Naive thymus-derived CD8-positive, alpha-beta T cell (primary cell): Measurements from ENCODE around the gene DDX23. TPM values are rescaled to one million over a fixed set of nuclear protein-coding genes. Genes with fewer than 3 reads are reported as not detected.
"Not testable (repeated sequence)": the region's sequence is repeated elsewhere in the genome, so short reads cannot be mapped to it uniquely, and the experiment has no call there.

Source experiments
- ATAC-seq, 2 donors: fragments of 150-1000 bp; cut with Tn5 transposase in 1 of 2; sonication (Bioruptor Pico), chemical (Tn5 transposase) in 1 of 2; 1 replicate in 1 of 2; 2 replicates in 1 of 2; pipeline ENCODE4 v1.10.0; 2021; ENCODE audit warnings: mild to moderate bottlenecking in 2 of 2, moderate library complexity in 2 of 2
- POLR2A ChIA-PET: fragments of 350-600 bp; sonication (Branson Sonifier 250); formaldehyde crosslinking; loops from one replicate; lab custom pipeline; 2021; ENCODE audit warnings: antibody characterized with exemption; lab: Charles Lee
- DNase-seq, 10 donors: peaks; one replicate each; pipeline versions ENCODE4 v3.0.0 to v3.0.0-alpha.2; 2020 to 2022
- H3K27ac Mint-ChIP-seq, 10 donors: one replicate each; pipeline ENCODE4 v1.8.0; 2020 to 2022; ENCODE audit warnings: mild to moderate bottlenecking in 10 of 10, mixed read lengths in 10 of 10, moderate library complexity in 4 of 10, inconsistent platforms in 1 of 10
- H3K27me3 Mint-ChIP-seq, 5 donors: one replicate each; pipeline ENCODE4 v1.8.0; 2021 to 2022; ENCODE audit warnings: mixed read lengths in 5 of 5
- H3K36me3 Mint-ChIP-seq, 3 donors: one replicate each; pipeline ENCODE4 v1.8.0; 2020 to 2022; ENCODE audit warnings: mixed read lengths in 3 of 3, mild to moderate bottlenecking in 2 of 3, inconsistent platforms in 1 of 3
- H3K4me1 Mint-ChIP-seq, 4 donors: one replicate each; pipeline ENCODE4 v1.8.0; 2021 to 2022; ENCODE audit warnings: mixed read lengths in 4 of 4
- H3K4me3 Mint-ChIP-seq, 10 donors: one replicate each; pipeline ENCODE4 v1.8.0; 2020 to 2022; ENCODE audit warnings: mild to moderate bottlenecking in 10 of 10, mixed read lengths in 10 of 10, moderate library complexity in 6 of 10, inconsistent platforms in 1 of 10
- H3K9me3 Mint-ChIP-seq, 9 donors: one replicate each; pipeline ENCODE4 v1.8.0; 2020 to 2022; ENCODE audit warnings: mixed read lengths in 9 of 9, mild to moderate bottlenecking in 3 of 9, inconsistent platforms in 1 of 9, moderate library complexity in 1 of 9
- polyA plus RNA-seq, 3 donors: library from polyadenylated mRNA; unstranded; fragments of 300-500 nt; fragmentation: Illumina TruSeq; gene quantifications; one replicate each; pipeline ENCODE4 v1.2.3, GENCODE V29; 2021
- total RNA-seq, 8 experiments: library from RNA in 2 of 8; stranded (reverse) in 2 of 8; gene quantifications; one replicate each; pipeline ENCODE4 v1.2.3 and lab custom pipeline; 2021 to 2026

Gene DDX23
- total and polyA plus RNA-seq, 5 experiments from 2014 or later: 27.6 to 171 (median 52.2) TPM

DNA sequence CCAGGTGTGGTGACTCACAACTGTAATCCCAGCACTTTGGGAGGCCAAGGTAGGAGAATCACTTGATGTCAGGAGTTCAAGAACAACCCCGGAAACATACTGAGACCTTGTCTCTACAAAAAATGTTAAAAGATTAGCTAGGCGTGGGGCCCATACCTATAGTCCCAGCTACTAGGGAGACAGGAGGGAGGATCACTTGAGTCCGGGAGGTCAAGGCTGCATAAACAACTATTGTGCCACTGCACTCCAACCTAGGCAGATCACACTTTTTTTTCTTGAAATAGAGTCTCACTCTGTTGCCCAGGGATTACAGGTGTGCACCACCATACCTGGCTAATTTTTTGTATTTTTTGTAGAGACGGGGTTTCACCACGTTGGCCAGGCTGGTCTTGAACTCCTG is 7.6 kb upstream of the DDX23 start:
- POLR2A ChIA-PET: interaction anchor here (0.9 kb wide), 1 partner anchor 829 kb away, joined by 6 read pairs; no protein-coding TSS in a partner anchor
- Mint-ChIP-seq H3K4me3 (no peak overlapping the region), H3K27me3 (peaks cover 17 to 41% (median 28%) of the 10 kb centered on the region in 5 donors), H3K4me1 (peaks cover under 1 to 9% (median 8%) of the 10 kb centered on the region in 4 donors), H3K9me3 (no peaks in the 10 kb centered on the region), H3K27ac (no peak overlapping the region), H3K36me3 (peaks cover 0 to 5% (median 3%) of the 10 kb centered on the region in 3 donors)
- DNase-seq: no peak
- no peak for ATAC-seq

GRCh38 chr12:48858043-48858442 is 6.1 kb upstream of the DDX23 start:
- H3K27ac Mint-ChIP-seq: no peak overlapping the region
- DNase-seq (no peak), ATAC-seq (no peak)
- peaks cover 2 to 4% (median 4%) of the 10 kb centered on the region in 4 donors for H3K4me1 Mint-ChIP-seq
- H3K9me3 Mint-ChIP-seq: no peaks in the 10 kb centered on the region
- POLR2A ChIA-PET: interaction anchor here (0.7 to 0.8 kb wide), 2 partner anchors 79 to 82 kb away, joined by 3 to 4 read pairs; no protein-coding TSS in a partner anchor
- H3K4me3 Mint-ChIP-seq: no peak overlapping the region
- peaks cover 0 to 3% (median 3%) of the 10 kb centered on the region in 3 donors for H3K36me3 Mint-ChIP-seq
- H3K27me3 Mint-ChIP-seq: peaks cover 11 to 25% (median 18%) of the 10 kb centered on the region in 5 donors

DNA sequence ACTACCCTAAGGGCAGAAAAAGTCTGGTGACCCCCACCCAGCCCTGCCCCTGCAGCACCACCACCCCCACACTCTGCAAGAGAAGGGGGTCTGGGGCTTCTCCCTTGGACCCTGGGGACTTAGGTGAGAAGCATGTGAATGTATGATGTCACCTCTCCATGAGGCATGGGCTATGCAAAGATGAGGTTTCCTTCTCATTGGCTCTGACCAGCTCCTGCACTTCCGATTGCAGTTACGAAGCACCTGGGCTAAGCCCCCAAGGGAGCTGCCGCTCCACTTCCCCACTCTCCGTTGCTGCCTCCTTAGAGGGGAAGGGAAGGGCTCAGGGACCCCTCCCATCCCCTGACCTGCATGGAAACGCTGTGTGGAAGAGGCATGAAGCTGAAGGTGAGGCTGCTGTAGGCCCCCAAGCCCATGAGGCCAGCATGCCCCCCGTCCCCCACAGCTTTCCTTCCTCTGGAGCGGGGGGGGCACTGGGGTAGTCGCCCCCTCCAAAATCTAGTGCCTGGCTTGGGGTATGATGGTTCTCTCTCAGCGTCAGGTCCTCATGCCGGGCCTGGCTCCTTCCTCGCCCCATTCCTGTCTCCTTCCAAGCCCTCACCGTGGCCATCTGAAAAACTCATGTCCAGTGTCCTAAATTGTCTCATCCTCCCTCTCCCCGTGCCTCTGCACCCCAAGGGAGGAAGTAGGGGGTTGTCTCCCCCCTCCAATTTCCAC is 5.5 kb upstream of the DDX23 start:
- Mint-ChIP-seq H3K27ac (no peak overlapping the region), H3K4me3 (no peak overlapping the region), H3K4me1 (peaks cover 8 to 10% (median 9%) of the 10 kb centered on the region in 4 donors), H3K36me3 (peaks cover 0 to 3% (median 3%) of the 10 kb centered on the region in 3 donors), H3K9me3 (no peaks in the 10 kb centered on the region), H3K27me3 (peaks cover 7 to 19% (median 14%) of the 10 kb centered on the region in 5 donors)
- DNase-seq (no peak), ATAC-seq (no peak)
- POLR2A ChIA-PET: interaction anchor here (0.6 to 1.2 kb wide), 2 partner anchors 8 to 62 kb away, joined by 4 read pairs; partner anchors contain the start of gene RND1

- H3K27me3 Mint-ChIP-seq: peaks cover 0 to 9% (median 3%) of the 10 kb centered on the region in 5 donors
- no peak for ATAC-seq
- POLR2A ChIA-PET: interaction anchor here (1.2 to 1.3 kb wide), 2 partner anchors 9 kb away, joined by 3 to 4 read pairs; partner anchors contain the start of gene RND1
- H3K27ac Mint-ChIP-seq: no peak overlapping the region
- DNase-seq: no peak
- H3K9me3 Mint-ChIP-seq: no peaks in the 10 kb centered on the region
- peaks cover 8 to 18% (median 13%) of the 10 kb centered on the region in 4 donors for H3K4me1 Mint-ChIP-seq
- peaks cover 0 to 5% (median 2%) of the 10 kb centered on the region in 3 donors for H3K36me3 Mint-ChIP-seq
- H3K4me3 Mint-ChIP-seq: no peak overlapping the region
These were observed 4.4 kb upstream of the DDX23 start for GRCh38 chr12:48856379-48856778.

DNA sequence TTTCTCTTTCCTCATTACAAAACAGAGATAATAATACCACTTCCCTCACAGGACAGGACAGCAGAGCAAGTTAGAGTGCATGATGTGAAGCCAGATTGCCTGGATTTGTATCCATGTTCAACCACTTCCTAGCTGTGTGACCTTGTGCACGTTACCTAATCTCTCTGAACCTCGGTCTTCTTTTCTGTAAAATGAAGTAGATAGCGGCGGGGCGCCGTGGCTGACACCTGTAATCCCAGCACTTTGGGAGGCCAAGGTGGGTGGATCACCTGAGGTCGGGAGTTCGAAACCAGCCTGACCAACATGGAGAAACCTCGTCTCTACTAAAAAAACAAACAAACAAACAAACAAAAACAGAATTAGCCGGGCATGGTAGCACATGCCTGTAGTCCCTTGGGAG is 3.0 kb upstream of the DDX23 start:
- ATAC-seq, DNase-seq, H3K27me3 Mint-ChIP-seq, H3K9me3 Mint-ChIP-seq, H3K27ac Mint-ChIP-seq, H3K4me3 Mint-ChIP-seq: not testable (repeated sequence)
- POLR2A ChIA-PET: interaction anchor here (0.5 kb wide), 1 partner anchor 54 kb away, joined by 5 read pairs; no protein-coding TSS in a partner anchor
- H3K4me1 Mint-ChIP-seq: peaks cover 19 to 31% (median 25%) of the 10 kb centered on the region in 4 donors
- H3K36me3 Mint-ChIP-seq: peaks cover 0 to 10% (median 0%) of the 10 kb centered on the region in 3 donors

GRCh38 chr12:48854488-48854887 is 2.5 kb upstream of the DDX23 start:
- Mint-ChIP-seq H3K9me3 (no peaks in the 10 kb centered on the region), H3K4me3 (no peak overlapping the region), H3K27me3 (no peaks in the 10 kb centered on the region), H3K4me1 (peaks cover 22 to 35% (median 29%) of the 10 kb centered on the region in 4 donors), H3K36me3 (peaks cover 0 to 14% (median 0%) of the 10 kb centered on the region in 3 donors), H3K27ac (no peak overlapping the region)
- DNase-seq (no peak), ATAC-seq (no peak)
- POLR2A ChIA-PET: interaction anchor here (2.7 kb wide), 1 partner anchor 79 kb away, joined by 9 read pairs; no protein-coding TSS in a partner anchor

- peak; percentile 73 to 95 (median 88) for DNase-seq
- no peaks in the 10 kb centered on the region for H3K27me3 Mint-ChIP-seq
- H3K4me1 Mint-ChIP-seq: peaks cover 24 to 42% (median 36%) of the 10 kb centered on the region in 4 donors
- POLR2A ChIA-PET: interaction anchor here (0.5 to 4.1 kb wide), 26 partner anchors 9 to 382 kb away, joined by 3 to 47 read pairs (median 7); partner anchors contain the start of genes ARF3, FKBP11, LMBR1L and RHEBL1
- peaks cover 0 to 20% (median 3%) of the 10 kb centered on the region in 3 donors for H3K36me3 Mint-ChIP-seq
- H3K4me3 Mint-ChIP-seq: peak overlapping the region; percentile 89 to 99 (median 96)
- ATAC-seq: peak; percentile 38 to 43
- peak overlapping the region; percentile 90 to 99 (median 96) for H3K27ac Mint-ChIP-seq
- no peaks in the 10 kb centered on the region for H3K9me3 Mint-ChIP-seq
These were observed 1.0 kb upstream of the DDX23 start for GRCh38 chr12:48852734-48853688.

GRCh38 chr12:48842021-48842420 is 9.9 kb downstream of the DDX23 start:
- ATAC-seq, DNase-seq, H3K27me3 Mint-ChIP-seq, H3K9me3 Mint-ChIP-seq, H3K27ac Mint-ChIP-seq, H3K4me3 Mint-ChIP-seq, POLR2A ChIA-PET: not testable (repeated sequence)
- peaks cover 0 to 13% (median 7%) of the 10 kb centered on the region in 4 donors for H3K4me1 Mint-ChIP-seq
- H3K36me3 Mint-ChIP-seq: peaks cover 0 to 81% (median 13%) of the 10 kb centered on the region in 3 donors

GRCh38 chr12:48838048-48838447 is 13.9 kb downstream of the DDX23 start:
- Mint-ChIP-seq H3K27ac (peak overlapping the region in 1 of 10 donors; percentile 26), H3K4me3 (no peak overlapping the region), H3K36me3 (peaks cover 0 to 88% (median 22%) of the 10 kb centered on the region in 3 donors), H3K4me1 (no peaks in the 10 kb centered on the region), H3K9me3 (no peaks in the 10 kb centered on the region), H3K27me3 (no peaks in the 10 kb centered on the region)
- DNase-seq (no peak), ATAC-seq (no peak)
- POLR2A ChIA-PET: no interaction called here

DNA sequence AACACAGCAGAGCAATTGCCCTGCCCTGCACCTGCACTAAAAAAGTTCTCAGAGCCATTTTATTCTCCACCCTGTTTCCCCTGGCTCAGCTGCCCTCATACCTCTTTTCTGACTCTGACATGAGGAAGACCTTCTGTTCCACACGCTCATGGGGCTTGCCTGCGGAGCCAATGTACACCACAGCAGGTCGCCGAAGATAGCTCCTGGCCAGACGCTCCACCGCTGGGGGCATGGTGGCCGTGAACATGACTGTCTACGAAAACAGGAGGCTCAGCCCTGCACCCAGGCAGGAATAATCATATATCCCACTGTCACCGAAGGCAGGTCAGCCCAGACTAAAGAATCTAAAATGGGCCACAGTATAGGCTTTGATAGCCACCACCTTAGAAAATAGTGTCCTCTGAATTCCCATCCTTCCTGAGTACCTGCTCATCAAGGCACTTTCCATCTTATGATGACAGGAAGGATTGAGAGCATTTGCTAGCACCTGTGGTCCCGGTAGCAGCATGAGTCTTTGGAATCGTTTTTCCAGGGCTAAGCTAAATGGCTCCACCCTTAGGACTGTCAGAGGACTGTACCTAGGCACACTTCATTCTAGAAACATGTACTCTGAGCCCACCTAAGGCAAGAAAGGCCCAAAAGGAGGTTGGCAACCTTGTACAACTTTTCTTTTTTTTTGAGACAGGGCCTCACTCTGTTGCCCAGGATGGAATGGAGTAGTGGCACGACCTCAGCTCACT is 19.5 kb downstream of the DDX23 start:
- POLR2A ChIA-PET: no interaction called here
- no peak overlapping the region for H3K27ac Mint-ChIP-seq

DNA sequence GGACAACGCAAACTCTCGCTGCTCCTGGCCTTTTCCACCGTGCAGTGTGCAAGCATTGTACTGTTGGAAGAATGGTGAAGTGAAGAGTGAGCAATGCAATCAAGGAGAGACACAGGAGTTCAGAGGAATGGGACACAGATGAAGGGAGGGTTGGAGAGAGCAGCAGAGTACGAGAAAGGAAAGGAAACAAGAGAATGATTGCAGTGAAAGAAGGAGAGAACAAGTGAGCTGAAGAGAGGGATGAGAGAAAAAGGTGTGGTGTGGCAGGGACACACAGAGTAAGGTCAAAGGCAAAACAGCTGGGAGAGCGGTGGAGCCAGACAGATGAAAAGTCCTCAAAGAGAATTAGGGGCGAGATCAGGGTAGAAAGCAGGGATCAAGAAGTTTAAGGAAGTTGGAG is 20.7 kb downstream of the DDX23 start:
- Mint-ChIP-seq H3K9me3 (no peaks in the 10 kb centered on the region), H3K27ac (peak overlapping the region in 3 of 10 donors; percentile 24 to 71 (median 43)), H3K4me1 (peaks cover 0 to 3% (median under 1%) of the 10 kb centered on the region in 4 donors), H3K36me3 (peaks cover 5 to 81% (median 25%) of the 10 kb centered on the region in 3 donors), H3K27me3 (no peaks in the 10 kb centered on the region), H3K4me3 (no peak overlapping the region)
- ATAC-seq (no peak), DNase-seq (no peak)
- POLR2A ChIA-PET: interaction anchor here (0.5 to 1.1 kb wide), 2 partner anchors 15 to 40 kb away, joined by 3 to 4 read pairs; no protein-coding TSS in a partner anchor

More for the DNA sequence above, 19.5 kb downstream of the DDX23 start:
- Mint-ChIP-seq H3K4me1 (peaks cover 0 to 3% (median under 1%) of the 10 kb centered on the region in 4 donors), H3K27me3 (no peaks in the 10 kb centered on the region), H3K4me3 (no peak overlapping the region), H3K9me3 (no peaks in the 10 kb centered on the region), H3K36me3 (peaks cover 5 to 93% (median 31%) of the 10 kb centered on the region in 3 donors)
- ATAC-seq (no peak), DNase-seq (peak in 1 of 10 donors; percentile 37)
